Activated CD8-positive, alpha-beta memory T cell treated with anti-CD3 and anti-CD28 coated beads, Interleukin-2, amount 50 U/mL, for 1 hour (primary cell): Measurements from ENCODE around the gene PLK5.
"Not testable (repeated sequence)": the region's sequence is repeated elsewhere in the genome, so short reads cannot be mapped to it uniquely, and the experiment has no call there.

Experiments
- DNase-seq: peaks from one replicate; pipeline ENCODE4 v3.0.0-alpha.2; 2020; ENCODE audit errors: extremely low read depth

Gene PLK5

GRCh38 chr19:1525343-1525742, 1.5 kb downstream of the PLK5 start:
- DNase-seq = no peak

- DNase-seq = no peak
These were observed 2.3 kb downstream of the PLK5 start for GRCh38 chr19:1526066-1526778.

GRCh38 chr19:1526979-1527649, 3.2 kb downstream of the PLK5 start:
- no peak for DNase-seq

GRCh38 chr19:1527650-1528309, 3.9 kb downstream of the PLK5 start:
- no peak for DNase-seq

DNA sequence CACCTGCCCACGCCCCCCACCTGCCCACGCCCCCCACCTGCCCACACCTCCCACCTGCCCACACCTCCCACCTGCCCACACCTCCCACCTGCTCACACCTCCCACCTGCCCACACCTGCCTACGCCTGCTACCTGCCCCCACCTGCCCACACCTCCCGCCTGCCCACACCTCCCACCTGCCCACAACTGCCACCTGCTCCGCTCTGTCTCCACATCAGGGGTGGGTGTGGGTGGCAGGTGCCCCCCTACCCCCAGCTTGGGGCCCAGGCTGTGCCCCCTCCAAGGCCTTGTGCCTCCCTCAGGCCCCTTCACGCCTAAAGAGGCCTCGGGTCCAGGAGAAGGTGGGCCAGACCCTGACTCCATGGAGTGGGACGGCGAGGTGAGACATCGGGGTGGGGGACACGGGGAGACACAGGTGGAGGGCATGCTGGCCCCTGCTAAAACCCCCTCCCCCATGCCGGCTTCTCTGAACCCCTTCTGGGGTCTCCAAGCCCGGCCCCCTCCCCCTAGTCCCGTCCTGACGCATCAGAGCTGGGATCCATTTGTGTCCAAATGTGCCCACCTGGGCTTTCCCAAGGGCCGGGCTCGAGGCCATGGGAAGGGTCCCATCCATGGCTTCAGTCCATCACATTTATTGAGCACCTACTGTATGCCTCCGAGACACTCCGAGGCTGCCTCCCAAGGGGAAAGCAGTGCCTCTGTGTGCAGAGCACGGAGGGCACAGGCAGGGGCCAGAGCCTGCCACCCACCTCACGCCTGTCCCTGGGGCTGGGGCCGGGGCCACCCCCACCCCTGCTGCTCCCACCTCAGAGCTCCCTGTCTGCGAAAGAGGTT, 4.9 kb downstream of the PLK5 start:
- no peak for DNase-seq

DNA sequence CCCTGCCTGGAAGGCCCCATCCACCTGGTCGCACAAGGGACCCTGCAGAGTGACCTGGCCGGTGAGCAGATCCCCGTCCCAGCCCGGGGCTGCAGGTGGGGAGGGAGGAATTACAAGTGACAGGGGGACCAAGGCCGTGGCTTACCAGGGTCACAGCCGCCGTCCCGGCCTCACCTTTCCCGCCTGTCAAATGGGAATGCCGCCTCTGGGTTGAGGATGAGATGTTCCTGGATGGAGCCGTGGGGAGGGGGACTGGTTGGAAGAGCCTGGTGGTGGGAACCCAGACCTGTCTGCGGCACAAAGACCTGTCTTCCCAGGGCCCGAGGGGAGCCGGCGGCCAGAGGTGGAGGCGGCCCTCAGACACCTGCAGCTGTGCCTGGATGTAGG, 5.5 kb downstream of the PLK5 start:
- no peak for DNase-seq

DNA sequence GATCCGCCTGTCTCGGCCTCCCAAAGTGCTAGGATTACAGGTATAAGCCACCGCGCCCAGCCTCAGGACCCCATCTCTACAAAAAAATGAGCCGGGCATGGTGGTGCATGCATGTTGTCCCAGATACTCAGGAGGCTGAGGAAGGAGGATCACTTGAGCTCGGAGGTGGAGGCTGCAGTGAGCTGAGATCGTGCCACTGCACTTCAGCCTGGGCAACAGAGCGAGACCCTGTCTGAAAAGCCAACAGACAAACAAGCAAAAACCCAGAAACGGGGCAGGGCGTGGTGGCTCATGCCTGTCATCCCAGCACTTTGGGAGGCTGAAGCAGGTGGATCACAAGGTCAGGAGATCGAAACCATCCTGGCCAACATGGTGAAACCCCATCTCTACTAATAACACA, 7.0 kb downstream of the PLK5 start:
- DNase-seq = not testable (repeated sequence)

DNA sequence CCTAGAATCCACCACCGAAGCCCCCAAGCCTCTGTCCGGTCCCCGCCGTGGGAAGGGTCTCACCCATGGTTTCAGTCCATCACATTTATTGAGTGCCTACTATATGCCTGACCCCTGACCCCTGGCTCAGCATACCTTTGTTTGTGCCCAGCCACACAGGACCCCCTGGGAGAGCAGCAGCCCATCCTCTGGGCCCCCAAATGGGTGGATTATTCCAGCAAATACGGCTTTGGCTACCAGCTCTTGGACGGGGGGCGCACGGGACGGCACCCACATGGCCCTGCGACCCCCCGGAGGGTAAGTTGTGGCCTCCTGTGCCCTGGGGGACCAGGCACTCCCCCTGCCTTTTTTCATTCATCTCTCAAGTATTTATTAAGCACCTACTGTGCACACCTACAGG, 7.7 kb downstream of the PLK5 start:
- no peak for DNase-seq

- DNase-seq = no peak
These were observed 8.1 kb downstream of the PLK5 start for GRCh38 chr19:1532003-1532402.

DNA sequence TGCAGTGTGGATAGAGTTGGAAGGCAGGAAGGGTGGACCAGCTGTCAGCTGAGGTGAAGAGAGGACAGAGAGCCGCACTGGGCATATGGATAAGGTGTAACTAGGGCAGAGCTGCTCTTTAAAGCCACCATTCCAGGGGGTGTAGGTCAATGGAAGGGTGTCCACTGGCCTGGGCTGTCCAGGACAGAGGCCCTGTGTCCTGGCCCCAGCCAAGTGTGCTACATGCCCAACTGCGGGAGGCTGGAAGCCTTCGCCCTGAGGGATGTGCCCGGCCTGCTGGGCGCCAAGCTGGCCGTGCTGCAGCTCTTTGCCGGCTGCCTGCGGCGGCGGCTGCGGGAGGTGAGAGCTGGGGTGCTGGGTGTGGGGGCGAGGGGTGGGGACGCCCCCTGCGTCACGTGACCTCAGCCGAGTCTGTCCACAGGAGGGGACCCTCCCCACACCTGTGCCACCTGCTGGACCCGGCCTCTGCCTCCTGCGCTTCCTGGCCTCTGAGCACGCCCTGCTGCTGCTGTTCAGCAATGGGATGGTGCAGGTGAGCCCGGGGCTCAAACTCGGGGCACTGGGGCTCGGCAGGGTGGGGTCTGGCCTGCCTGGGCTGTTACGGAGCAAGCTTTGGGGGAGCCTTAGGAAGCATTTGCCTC, 9.8 kb downstream of the PLK5 start:
- DNase-seq = no peak

- no peak for DNase-seq
These were observed 11.1 kb downstream of the PLK5 start for GRCh38 chr19:1534972-1535371.

GRCh38 chr19:1535699-1536098, 11.8 kb downstream of the PLK5 start:
- DNase-seq = not testable (repeated sequence)

- no peak for DNase-seq
These were observed 15.1 kb downstream of the PLK5 start for GRCh38 chr19:1538978-1539377.

DNA sequence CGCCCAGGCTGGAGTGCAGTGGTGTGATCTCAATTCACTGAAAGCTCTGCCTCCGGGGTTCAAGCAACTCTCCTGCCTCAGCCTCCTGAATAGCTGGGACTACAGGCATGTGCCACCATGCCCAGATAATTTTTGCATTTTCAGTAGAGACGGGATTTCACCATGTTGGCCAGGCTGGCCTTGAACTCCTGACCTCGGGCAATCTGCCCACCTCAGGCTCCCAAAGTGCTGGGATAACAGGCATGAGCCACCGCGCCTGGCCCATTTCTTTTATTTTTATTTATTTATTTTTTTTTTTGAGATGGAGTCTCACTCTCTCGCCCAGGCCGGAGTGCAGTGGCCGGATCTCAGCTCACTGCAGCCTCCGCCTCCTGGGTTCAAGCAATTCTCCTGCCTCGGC, 15.9 kb downstream of the PLK5 start:
- not testable (repeated sequence) for DNase-seq

DNA sequence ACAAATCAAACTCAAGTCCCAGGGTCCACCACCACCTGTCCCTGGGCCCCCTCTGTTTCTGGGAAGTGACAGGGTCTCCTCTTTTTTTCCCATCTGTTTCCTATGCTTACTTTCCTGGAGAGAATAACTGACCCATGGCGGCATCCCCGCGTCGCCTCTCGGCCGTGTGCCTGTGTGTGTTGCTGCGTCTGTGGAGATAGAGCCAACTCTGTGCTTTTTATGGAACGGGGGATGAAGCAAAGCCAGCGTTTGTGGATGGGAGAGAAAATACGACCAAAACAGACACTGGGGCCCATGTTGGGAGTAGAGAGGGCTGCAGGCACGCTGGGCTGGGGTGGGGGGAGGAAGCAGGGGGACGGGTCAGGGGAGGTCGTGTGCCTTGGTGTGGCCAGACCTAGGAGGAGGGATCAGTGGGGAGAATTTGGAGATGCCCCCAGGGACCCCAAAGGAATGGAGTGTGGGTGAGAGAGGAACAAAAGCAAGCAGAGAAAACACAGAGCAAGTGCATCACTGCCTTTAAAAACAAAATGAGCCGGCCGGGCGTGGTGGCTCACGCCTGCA, 16.6 kb downstream of the PLK5 start:
- DNase-seq = no peak

DNA sequence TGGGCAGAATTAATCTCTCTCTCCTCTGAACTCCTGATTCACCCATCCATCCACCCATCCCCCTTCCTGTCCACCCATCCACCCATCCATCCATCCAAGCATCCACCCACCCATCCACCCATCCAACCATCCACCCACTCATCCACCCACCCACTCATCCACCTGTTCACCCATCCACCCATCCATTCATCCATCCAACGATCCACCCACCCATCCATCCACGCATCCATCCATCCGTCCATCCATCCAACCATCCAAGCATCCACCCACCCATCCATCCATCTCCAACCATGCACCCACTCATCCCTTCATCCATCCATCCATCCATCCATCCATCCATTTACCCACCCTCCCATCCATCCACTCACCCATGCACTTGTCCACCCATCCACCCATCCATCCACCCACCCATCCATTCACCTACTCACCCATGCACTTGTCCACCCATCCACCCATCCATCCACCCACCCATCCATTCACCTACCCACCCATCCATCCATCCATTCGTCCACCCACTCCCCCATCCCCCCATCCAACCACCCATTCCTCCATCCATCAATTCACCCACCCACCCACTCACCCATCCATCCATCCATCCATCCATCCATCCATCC, 25.6 kb downstream of the PLK5 start:
- no peak for DNase-seq

DNA sequence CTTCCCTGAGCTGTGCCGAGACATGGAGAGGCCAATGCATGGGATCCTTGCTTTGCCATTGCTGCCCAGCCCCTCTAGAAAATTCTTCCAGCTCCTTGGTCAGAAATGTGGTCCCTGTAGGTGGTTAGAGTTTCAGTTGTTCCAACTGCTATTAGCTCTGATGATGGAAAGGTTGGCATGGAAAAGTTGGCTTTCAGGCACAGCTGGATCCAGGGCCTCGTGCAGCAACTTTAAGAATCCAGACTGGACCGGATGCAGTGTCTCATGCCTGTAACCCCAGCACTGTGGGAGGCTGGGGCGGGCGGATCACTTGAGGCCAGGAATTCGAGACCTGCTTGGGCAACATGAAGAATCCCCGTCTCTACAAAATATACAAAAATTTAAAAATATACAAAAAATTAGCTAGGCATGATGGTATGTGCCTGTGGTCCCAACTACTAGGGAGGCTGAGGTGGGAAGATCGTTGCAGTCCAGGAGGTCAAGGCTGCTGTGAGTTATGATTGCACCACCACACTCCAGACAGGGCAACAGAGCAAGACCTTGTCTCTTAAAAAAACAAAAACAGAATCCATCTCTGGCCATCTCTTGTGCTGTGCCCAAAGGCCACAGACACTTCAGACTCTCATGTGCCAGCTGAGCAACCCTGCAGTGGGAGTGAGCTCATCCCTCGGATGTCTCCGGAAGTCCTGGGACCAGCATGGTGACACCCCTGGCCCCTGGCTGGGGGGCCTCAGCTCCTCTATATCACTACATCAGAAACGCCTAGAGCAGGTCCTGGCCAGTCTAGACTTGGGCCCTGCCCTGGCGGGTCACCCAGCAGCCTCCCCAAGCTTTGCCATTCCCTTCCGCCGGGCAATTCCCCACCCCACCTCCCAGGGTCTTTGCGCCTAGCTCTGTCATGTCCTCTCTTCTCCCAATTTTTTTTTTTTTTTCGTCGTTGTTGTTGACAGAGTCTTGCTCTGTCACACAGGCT, 27.5 kb downstream of the PLK5 start:
- DNase-seq = no peak

- no peak for DNase-seq
These were observed 29.5 kb downstream of the PLK5 start for GRCh38 chr19:1553415-1553814.

GRCh38 chr19:1554968-1555367, 31.1 kb downstream of the PLK5 start:
- no peak for DNase-seq
